ENCODE results near the gene ASZ1.

The ASZ1 gene

GRCh38 chr7:117402109-117402508, 25.2 kb downstream of the ASZ1 start:
- no peak overlapping the region for H3K4me3 ChIP-seq (ENCODE audit: low read depth, low read length)

DNA sequence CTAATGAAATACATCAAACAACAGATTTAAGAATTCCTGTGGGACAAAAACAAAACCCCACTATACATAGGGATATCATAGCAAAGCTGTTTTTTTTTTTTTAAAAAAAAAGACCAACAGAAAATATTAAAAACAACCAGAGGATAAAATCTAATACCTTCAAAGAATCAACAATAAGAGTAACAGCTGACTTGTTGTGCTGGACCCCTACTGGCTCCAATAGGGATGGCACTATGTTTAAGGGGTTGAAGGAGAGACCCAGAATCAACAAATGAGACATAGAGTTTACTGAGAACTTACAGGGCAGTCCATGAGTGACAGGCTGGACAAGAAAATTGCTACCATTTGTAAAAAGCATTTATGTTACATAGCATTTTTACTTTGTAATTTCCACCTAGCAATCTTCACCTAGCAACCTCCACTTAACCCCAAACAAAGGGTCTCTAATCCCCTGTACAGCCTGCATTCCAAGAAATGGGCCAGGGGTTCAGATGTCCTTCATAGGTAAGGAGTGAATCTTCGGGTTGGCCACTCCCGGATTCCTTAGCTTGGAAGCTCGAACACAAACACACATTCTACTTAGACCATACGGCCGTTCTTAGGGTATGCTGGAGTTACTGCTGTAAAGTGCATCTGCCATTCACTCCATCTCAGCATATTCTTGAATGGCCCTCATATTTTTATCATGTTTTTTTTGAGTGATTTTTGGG, 25.8 kb downstream of the ASZ1 start:
- H3K4me3 ChIP-seq (ENCODE audit: low read depth, low read length), result no peak overlapping the region

GRCh38 chr7:117399820-117400422, 27.4 kb downstream of the ASZ1 start:
- H3K4me3 ChIP-seq (ENCODE audit: low read depth, low read length), result no peak overlapping the region

- no peak overlapping the region for H3K4me3 ChIP-seq (ENCODE audit: low read depth, low read length)
Observed at GRCh38 chr7:117395743-117396142, 31.6 kb downstream of the ASZ1 start.

- no peak overlapping the region for H3K4me3 ChIP-seq (ENCODE audit: low read depth, low read length)
Observed at GRCh38 chr7:117393781-117394180, 33.5 kb downstream of the ASZ1 start.

GRCh38 chr7:117389871-117390270, 37.4 kb downstream of the ASZ1 start:
- H3K4me3 ChIP-seq (ENCODE audit: low read depth, low read length), result no peak overlapping the region

GRCh38 chr7:117386110-117386706, 41.1 kb downstream of the ASZ1 start:
- no peak overlapping the region for H3K4me3 ChIP-seq (ENCODE audit: low read depth, low read length)

DNA sequence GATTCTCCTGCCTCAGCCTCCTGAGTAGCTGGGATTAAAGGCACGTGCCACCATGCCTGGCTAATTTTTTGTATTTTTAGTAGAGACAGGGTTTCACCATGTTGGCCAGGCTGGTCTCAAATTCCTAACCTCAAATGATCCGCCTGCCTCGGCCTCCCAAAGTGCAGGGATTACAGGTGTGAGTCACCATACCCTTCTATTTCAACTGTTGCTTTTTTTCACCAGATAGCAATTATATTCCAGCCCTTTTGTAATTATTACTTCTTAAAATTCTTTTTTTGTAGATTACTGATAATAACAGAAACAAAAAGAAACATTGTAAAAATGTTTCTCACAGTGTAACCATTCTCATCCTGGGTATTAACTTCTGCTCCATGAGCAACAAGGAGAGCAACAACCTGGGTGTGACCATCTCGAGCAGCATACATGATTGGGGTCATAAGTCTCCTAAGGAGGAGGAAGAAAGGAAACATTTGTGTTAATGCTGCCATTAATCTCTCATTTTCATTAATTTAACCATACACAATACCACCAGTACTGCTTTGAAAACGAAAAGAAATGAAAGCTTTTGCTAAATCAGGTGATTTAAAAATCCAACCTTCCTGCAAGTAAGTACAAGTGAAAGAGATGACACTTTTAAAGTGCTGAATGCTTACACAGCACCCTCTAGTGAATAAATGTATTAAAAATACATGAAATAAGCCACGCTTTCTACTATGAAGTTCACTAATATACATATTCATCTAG, 41.8 kb downstream of the ASZ1 start:
- no peak overlapping the region for H3K4me3 ChIP-seq (ENCODE audit: low read depth, low read length)

GRCh38 chr7:117384688-117385362, 42.5 kb downstream of the ASZ1 start:
- no peak overlapping the region for H3K4me3 ChIP-seq (ENCODE audit: low read depth, low read length)

DNA sequence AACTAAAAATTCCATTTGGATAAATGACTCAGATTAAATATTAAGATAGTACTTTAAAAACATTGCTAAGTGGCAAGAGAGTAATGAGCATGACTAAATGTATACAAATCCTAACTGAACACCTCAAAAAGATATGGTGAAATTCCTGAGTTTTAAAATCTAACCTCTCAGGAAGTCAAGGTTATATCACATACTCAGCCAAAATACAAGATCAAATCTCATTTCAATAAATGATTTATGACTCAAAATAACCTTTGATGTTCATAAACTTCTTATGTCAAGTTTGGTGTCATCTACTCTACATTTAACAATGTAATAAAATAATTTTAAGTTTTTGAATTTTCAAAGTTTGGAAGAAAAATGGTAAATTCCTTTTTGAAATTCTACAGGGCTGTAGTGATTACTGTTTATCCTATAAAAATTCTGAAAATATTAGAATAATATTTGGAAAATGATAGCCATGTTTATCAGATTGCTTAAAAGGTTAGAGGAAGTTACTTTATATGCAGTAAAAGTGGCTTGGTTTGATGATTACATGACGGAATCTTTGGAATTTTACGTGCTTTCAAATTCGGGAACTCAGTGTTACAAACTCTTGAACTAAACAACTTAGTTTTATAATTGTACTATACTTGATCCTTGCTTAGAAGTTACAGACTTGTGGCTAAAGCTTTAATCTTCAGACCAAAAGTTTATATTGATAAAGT, 43.7 kb downstream of the ASZ1 start:
- H3K4me3 ChIP-seq (ENCODE audit: low read depth, low read length), result no peak overlapping the region

DNA sequence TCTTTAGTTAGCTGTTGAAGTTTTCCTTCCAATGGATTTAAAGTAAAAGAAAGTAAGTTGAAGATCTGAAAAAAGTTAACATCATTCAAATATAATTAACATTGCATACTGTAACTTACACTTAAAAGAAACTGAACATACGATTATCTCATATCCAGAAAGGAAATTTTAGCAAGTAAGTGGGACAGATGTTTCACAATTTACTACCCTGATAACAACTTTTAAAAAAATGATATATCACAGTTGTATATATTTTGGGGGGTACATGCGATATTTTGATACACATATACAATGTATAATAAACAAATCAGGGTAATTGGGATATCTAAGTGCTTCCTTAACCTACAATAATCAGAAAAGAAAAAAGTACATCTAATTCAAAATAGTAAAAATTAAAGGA, 44.2 kb downstream of the ASZ1 start:
- no peak overlapping the region for H3K4me3 ChIP-seq (ENCODE audit: low read depth, low read length)

- no peak overlapping the region for H3K4me3 ChIP-seq (ENCODE audit: low read depth, low read length)
Observed at GRCh38 chr7:117381362-117381761, 45.9 kb downstream of the ASZ1 start.

DNA sequence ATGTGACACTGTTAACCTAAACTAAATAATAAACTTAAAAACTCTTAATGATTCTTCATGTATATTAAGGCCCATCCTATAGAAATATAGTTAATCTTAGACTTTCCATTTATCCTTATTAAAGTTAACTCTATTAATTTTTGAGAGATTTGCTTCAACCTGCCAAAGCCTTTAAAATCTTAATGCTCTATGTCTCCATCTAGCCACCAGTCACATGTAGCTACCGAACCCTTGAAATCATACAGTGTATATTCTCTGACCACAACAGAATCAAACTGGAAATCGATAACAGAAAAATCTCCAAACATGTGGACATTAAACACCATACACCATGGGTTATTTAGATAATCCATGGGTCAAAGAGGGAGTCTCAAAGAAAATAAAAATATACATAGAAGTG, 51.9 kb downstream of the ASZ1 start:
- no peak overlapping the region for H3K4me3 ChIP-seq (ENCODE audit: low read depth, low read length)

- H3K4me3 ChIP-seq (ENCODE audit: low read depth, low read length), result no peak overlapping the region
Observed at GRCh38 chr7:117372073-117372472, 55.2 kb downstream of the ASZ1 start.

DNA sequence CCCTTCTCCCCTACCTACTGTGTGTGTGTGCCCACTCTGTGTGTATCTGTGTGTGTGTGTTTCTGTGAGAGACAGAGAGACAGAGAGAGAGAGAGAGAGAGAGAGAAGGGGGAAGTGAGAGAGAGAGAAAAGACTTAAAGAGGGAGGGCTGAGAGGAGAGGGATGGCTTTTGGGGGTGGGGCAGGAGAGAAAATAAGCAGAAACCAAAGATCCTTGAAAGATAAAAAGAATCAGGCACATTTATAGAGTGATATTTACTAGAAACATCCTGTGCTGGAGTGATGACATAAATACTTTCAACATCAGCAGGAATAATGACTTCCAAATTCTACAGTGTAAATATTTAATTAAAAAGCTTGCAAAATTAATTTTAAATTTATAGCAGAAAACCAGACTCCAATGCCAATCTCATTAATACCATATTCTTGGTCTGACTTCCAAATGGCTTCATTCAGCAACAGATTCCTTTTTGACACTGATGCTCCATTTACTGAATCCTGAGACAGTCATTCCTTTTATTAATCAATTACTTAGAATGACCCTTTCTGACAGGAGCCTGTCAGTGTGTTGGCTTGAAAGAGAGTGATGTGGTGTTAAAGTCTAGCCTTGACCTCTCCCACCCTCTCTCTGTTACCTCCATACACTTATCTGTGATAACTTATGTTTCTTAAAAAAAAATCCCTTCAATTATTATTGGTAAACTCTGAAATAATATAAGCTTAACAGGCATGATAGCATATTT, 62.8 kb downstream of the ASZ1 start:
- no peak overlapping the region for H3K4me3 ChIP-seq (ENCODE audit: low read depth, low read length)

GRCh38 chr7:117362294-117362888, 64.9 kb downstream of the ASZ1 start:
- H3K4me3 ChIP-seq (ENCODE audit: low read depth, low read length), result no peak overlapping the region

DNA sequence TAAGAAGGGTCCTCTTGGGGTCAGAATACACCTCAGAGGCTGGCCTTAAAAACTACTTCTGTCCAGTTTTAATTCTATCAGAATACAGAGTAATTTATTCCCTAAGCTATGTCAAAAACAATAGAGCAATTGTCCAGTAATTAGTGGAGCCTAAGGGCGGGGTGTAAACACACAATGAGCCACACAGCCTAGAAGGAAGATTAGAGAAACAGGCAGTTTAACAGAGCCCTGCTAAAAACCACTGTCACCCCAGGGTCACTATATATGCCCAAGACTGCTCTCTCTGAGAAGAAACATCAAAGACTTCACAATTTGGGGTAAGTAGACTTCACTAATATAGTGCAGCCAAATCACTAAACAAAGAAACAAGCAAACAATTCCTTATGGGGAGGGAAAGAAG, 77.3 kb downstream of the ASZ1 start:
- H3K4me3 ChIP-seq (ENCODE audit: low read depth, low read length), result no peak overlapping the region

- H3K4me3 ChIP-seq (ENCODE audit: low read depth, low read length), result no peak overlapping the region
Observed at GRCh38 chr7:117349570-117349969, 77.7 kb downstream of the ASZ1 start.

DNA sequence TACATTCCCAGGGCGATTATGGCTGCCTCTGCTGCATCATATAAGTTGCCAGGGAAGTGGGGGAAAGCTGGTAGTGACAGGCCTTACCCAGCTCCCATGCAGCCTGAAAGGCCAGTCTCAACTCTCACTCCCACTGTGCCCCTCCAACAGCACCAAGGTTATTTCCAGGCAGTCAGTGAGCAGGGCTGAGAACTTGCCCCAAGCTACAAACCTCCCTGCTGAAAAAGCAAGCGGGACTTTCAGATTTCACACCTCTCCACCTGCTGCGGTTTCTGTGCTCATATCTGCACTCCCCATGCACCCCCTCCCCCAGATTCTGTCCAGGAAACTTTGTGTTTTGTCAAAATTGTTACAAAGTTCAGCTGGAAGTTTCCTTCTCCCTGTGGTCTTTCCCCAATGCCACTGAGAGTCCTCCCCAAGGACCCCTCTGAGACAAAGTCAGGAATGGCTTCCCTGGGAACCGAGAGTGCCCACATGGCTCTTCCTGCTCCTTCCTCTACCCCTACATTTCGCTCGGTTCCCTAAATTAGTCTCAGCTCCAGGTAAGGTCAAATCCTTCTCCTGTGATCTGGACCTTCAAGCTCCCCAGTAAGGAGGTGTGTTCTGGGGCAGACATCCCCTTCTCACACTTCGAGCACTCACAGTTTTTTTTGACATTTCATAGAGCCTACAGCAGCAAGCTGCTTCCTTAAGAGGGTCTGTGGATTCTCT, 79.2 kb downstream of the ASZ1 start:
- H3K4me3 ChIP-seq (ENCODE audit: low read depth, low read length), result no peak overlapping the region
